Measurements from ENCODE around the gene HIVEP3. TPM values are rescaled to one million over a fixed set of nuclear protein-coding genes. Genes with fewer than 3 reads are reported as not detected.
A peak's percentile ranks its signal among the peaks of the same experiment; 100 is the strongest.

HIVEP3 gene
- total RNA-seq, 1 donor from 2014 or later, result 1.8 TPM

DNA sequence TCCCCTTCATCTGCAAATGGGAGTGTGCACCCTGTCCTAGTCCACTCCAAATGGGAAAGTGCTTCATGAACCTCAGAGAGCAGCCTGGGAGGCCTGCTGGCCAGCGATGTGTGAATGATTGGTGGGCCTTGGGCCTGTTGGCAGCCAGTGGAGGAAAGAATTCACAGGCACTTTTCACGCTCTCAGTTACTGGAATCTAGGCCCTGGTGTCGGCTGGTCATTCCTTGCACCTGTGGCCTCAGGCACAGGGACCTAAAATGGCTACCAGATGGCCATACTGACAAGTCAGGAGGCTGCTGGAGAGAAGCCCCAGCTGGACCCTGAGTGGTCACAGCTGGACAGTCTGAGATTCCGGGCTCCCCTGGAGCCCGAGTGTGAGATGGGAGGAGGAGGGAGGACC is 415.8 kb downstream of the HIVEP3 start:
- no peak for DNase-seq (ENCODE audit: low read depth in 2 of 2)

- no peak for DNase-seq (ENCODE audit: low read depth in 2 of 2)
These were observed 417.1 kb downstream of the HIVEP3 start for GRCh38 chr1:41501581-41501980.

- DNase-seq (ENCODE audit: low read depth in 2 of 2), result no peak
These were observed 417.8 kb downstream of the HIVEP3 start for GRCh38 chr1:41500781-41501518.

DNA sequence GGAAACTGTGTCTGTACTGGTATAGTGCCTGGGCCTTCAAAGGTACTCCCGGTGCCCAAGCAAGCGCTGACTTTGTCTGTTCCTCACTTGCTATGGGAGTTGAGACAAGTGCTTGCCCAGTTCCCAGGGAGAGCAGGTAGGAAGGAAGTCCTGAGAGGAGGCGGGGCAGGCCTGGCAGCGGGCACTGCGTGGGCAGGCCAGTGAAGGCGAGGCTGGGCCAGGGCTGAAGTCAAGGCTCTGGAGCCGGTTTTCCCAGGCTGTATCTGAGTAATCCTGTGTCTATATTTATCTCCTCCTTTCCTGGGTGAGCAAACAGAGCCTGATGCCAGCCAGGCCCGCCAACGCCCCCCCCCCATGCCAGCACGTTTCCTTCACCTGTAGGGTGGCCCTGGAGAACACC is 418.3 kb downstream of the HIVEP3 start:
- DNase-seq (ENCODE audit: low read depth in 2 of 2), result no peak

- DNase-seq (ENCODE audit: low read depth in 2 of 2), result no peak
These were observed 419.1 kb downstream of the HIVEP3 start for GRCh38 chr1:41499591-41499990.

DNA sequence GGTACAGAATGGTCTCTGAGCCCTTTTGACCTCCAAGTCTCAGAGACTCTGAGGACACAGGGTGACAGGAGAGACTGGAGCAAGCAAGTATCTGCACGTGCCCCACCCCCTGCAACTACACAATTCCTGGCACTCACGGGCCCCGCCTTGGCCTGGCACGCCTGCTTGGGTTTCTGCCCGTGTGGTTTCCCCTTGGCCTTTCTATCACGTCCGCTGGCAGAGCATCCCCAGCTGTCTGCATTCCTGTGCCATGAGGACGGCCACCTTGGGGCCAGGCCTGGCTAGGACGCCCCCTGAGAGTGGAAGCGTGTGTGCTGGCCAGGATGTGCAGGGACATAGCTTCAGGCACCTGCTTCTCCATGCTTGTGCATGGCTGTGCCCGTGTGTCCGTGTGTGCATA is 419.9 kb downstream of the HIVEP3 start:
- peak; percentile 20 to 55 for DNase-seq (ENCODE audit: low read depth in 2 of 2)

- no peak for DNase-seq (ENCODE audit: low read depth in 2 of 2)
These were observed 420.3 kb downstream of the HIVEP3 start for GRCh38 chr1:41498391-41498790.

DNA sequence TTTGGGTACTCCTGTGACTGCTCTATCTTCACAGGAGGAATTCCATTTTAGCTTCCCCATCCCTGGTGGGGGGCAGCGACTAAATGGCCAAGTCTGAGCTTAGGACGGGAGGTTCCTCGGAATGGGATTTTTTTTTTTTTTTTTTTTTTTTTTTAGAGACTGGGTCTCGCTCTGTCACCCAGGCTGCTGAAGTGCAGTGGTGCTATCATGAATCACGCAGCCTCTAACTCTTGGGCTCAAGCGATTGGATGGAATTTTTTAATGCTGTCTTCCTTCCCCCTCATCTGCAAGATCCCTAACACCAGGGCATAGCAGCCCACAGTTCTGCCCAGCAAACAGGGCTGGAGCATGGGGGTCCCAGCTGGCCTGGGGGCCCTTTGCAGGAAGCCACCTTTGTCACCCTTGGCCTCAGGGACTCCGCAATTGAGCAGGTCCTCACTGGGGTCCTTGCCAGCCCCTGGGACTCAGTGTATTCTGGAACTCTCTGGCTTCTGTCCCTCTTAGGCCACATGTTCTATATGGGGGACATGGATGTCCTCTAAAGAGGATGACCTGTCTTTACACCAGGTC is 421.2 kb downstream of the HIVEP3 start:
- DNase-seq (ENCODE audit: low read depth in 2 of 2), result no peak

GRCh38 chr1:41497056-41497440 is 421.7 kb downstream of the HIVEP3 start:
- no peak for DNase-seq (ENCODE audit: low read depth in 2 of 2)

DNA sequence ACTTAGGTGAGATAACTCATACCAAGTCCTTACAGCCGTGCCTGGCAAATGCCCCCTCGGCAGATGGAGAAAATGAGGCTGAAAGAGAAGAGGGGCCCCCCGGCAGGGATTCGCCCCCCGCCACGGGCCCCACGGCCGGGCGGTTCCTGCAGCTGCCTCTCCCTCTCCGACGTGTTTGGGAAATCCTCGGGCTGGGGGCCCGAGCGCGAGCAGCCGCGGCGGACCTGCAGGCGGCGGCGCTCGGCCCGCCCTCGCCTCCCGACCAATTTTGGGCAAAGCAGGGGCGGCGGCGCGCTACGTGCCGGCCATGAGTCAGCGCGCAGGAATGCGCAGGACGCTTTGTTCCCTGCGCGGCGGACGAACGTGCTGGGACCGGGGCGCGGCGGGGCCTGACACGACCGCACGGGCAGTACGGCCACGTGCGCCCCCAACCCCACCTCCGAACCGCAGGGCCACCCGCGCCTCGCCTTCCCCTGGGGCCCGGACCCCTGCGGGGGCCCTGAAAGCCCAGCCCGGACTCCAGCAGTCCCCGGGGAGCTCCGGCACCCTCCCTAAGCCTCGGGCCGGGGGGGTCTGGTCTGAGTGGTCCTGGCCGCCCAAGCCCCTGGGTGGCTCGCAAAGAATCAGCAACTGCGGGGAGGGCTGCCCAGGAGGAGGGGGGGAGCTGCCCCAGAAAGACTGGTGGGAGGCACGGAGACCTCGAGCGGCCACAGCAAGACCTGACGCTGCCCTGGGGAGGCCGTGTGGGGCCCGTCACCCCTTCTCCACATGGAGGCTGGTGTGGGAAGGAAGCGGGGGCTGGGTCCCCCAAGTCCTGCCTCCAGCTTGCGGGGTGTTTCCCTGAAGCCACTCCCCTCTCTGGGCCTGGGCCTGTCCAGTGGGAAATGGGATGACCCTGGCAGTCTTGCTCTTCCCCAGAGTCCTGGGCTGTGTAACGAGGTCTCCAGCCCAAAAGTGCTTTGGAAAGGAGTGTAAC is 422.4 kb downstream of the HIVEP3 start:
- peak; percentile 71 to 88 for DNase-seq (ENCODE audit: low read depth in 2 of 2)

- peak; percentile 38 to 50 for DNase-seq (ENCODE audit: low read depth in 2 of 2)
These were observed 423.3 kb downstream of the HIVEP3 start for GRCh38 chr1:41495210-41495948.

DNA sequence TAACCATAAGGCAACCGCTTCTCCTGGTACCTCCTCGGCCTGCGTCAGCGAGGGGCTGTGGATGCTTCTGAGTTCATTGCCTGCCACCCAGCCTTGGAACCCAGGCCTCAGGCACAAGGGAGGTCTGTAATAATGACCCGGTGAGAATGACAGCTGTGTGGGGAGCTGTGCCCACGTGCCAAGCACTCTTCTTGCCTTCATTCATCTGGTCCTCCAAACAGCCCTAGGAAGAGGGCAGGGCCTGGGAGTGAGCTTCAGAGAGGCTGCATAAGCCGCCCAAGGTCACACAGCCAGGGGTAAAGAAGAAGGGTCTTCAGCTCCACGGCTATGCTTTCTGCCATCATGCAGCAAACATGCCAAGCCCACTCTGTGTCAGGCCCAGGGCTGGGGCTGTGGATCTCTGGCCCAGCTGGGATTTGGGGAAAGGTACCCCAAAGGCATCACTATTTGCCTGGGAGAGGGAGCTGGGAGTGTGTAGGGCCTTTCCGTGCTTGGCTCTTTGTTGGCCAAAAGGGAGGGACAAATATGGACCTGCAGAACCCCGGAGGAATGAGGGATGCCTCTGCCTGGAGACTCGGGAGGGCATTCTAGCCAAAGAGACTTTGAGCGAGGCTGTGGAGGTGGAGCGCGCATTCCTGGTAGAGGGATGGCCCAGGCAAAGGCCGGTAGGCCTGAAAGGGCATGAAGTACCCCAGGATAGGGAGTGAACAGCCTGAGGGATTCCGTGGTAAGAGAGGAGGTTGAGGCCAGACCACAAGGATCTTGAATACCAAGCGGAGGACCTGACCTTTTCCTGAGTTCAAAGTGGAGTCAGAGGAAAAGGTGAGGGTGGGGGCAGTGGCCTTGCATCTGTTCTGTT is 424.1 kb downstream of the HIVEP3 start:
- DNase-seq (ENCODE audit: low read depth in 2 of 2), result no peak

DNA sequence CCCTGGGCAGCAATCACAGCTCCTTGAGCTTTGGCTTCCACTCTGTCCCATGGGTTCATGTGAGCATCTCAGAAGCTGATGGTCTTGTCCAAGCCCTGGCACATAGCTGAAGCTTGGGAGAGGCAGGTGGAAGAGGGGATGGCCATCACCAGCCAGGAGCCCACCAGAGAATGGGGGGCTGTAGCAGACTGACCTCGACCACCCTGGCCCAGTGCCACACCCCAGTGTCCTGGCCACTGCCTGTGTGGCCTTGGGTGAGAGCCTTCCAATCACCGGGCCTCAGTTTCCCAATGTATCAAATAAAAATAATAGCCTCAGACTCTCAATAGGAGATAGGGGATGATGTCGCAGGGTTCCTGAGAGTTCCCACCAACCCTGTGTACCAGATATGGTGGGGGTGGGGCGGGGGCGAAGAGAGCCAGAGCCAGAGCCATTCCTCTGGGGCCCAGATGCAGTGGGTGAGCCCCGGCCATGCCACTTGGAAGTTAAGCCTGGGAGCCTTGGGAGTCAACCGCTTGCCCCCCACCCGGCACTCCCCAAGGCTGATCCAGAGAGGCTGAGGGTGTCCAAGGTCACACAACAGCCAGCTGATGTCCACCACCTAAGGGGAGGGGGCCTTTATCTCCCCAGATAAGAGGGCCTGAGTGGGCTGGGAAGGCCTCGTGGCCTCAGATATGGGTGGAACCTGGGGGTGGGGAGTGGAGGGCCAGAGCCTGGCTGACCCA is 424.9 kb downstream of the HIVEP3 start:
- DNase-seq (ENCODE audit: low read depth in 2 of 2), result no peak

DNA sequence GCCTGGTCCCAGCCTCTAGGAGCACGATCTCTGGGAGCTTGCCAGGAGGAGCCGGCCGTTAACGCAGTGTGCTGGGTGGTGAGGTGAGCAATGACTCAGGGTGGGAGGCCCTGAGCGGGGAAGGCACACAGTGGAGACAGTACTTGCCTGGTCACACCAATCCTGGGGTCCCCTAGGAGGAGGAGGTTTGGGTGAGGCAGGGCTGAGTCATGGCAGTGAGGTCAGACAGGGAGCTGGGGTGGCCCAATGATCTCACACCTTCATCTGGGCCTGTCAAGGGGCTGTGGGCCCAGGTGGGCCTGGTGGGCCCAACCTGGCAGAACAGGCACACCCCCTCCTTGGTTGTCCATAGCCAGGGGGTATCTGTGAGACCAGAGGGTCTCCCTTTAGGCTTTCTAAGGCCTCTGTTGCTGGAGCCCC is 425.6 kb downstream of the HIVEP3 start:
- peak in 1 of 2 donors; percentile 84 for DNase-seq (ENCODE audit: low read depth in 2 of 2)

GRCh38 chr1:41492341-41492848 is 426.3 kb downstream of the HIVEP3 start:
- DNase-seq (ENCODE audit: low read depth in 2 of 2), result peak; percentile 30 to 49

GRCh38 chr1:41490911-41491310 is 427.8 kb downstream of the HIVEP3 start:
- DNase-seq (ENCODE audit: low read depth in 2 of 2), result no peak

DNA sequence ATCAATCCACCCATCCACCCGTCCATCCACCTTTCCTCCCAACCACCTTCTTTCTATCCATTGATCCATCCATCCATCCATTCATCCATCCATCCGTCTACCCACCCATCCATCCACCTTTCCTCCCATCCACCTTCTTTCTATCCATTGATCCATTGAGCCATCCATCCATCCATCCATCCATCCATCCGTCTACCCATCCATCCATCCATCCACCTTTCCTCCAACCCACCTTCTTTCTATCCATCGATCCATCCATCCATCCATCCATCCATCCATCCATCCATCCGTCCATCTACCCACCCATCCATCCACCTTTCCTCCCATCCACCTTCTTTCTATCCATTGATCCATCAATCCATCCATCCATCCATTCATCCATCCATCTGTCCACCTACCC is 429.2 kb downstream of the HIVEP3 start:
- DNase-seq (ENCODE audit: low read depth in 2 of 2), result no peak

DNA sequence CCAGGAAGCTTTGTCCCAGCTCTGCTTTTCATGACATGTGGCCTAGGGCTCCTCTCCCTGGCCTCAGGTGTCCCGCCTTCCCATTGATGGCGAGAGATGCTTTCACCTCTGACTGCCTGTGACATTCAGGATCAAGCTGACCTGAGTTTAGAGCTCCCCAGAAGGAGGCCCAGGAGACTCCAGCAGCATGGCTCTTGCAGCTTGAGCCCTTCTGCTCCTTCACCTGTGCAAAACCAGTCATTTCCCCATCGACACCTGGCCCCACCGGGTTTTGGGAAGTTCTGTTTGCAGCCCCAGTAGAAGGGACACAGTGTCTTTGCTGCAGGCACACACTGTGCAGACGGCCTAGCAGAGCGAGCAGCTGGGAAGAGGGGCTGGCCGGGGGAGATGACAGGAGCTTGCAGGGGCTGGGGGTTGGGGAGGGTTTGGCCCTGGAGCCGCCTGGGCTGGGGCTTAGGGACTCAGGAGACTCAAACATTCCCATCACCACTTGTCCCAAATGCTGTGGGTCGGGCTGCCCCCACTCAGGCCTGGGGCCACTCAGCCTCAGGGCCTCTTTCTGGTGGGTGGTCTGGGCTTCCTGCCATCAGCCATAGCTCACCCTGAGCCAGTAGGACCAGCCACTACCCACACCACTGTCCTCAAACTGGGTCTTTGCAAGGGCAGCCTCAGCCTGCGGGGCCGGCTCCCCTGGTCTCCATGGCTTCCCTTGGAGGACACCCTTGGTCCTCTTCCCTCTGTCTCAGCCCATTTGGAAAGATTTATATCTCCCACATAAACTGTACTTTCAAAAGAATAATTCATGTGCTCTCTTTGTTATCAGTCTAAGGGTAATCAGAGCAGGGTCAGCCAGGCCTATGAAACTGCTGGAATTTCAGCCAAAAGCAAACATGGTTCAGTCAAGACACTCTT is 430.4 kb downstream of the HIVEP3 start:
- no peak for DNase-seq (ENCODE audit: low read depth in 2 of 2)
